Endothelial cell of umbilical vein (primary cell): ENCODE data around the gene RHCG.

ENCODE experiments used
- EZH2 ChIP-seq: IDR thresholded peaks from 2 replicates; pipeline ENCODE4 v1.6.1; 2012; ENCODE audit warnings: borderline replicate concordance, low read depth, mild to moderate bottlenecking, moderate library complexity, low read length, inconsistent platforms; ENCODE audit not compliant: severe bottlenecking
- JUN ChIP-seq: IDR thresholded peaks from 2 replicates; pipeline ENCODE4 v1.6.1; 2011; ENCODE audit warnings: borderline replicate concordance, low read depth; ENCODE audit not compliant: insufficient read length, insufficient read depth
- POLR2A ChIP-seq: IDR thresholded peaks from 2 replicates; pipeline ENCODE4 v1.6.1; 2012; ENCODE audit warnings: low read depth, mild to moderate bottlenecking, control low read depth, low read length
- POLR2AphosphoS5 ChIP-seq: IDR thresholded peaks from 2 replicates; pipeline ENCODE4 v1.6.1; 2012; ENCODE audit warnings: low read depth, mild to moderate bottlenecking, control low read depth, low read length, moderate library complexity; ENCODE audit not compliant: insufficient read depth
- TF ChIP-seq, protein P1 (sequence below), 2 donors: IDR thresholded peaks; 1 replicate in 1 of 2; 2 replicates in 1 of 2; pipeline ENCODE4 v1.5.1; 2011; ENCODE audit warnings: low read length in 2 of 2, mild to moderate bottlenecking in 2 of 2, moderate library complexity in 2 of 2, control low read depth in 1 of 2, inconsistent platforms in 1 of 2, low read depth in 1 of 2; ENCODE audit not compliant: insufficient read depth in 1 of 2; ENCODE audit errors: extremely low read depth in 1 of 2

DNA sequence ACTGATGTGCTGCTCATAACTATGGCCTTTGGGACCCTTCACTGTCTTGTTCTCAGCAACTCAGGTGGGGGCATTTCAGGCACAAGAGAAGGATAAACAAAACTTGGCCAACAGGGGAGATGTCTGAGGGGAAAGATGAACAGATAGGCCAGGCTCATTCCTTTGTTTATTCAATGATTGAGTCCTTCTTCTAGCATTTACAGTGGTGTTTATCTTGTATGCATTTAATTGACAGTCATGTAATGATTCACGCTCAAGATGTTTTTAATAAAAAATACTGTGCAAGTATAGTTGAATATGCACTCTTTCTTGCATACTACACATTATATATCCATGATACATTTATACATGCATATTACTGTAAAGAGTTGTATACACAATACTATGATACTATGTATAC, 44.5 kb downstream of the RHCG start:
- TF ChIP-seq, protein P1, sequence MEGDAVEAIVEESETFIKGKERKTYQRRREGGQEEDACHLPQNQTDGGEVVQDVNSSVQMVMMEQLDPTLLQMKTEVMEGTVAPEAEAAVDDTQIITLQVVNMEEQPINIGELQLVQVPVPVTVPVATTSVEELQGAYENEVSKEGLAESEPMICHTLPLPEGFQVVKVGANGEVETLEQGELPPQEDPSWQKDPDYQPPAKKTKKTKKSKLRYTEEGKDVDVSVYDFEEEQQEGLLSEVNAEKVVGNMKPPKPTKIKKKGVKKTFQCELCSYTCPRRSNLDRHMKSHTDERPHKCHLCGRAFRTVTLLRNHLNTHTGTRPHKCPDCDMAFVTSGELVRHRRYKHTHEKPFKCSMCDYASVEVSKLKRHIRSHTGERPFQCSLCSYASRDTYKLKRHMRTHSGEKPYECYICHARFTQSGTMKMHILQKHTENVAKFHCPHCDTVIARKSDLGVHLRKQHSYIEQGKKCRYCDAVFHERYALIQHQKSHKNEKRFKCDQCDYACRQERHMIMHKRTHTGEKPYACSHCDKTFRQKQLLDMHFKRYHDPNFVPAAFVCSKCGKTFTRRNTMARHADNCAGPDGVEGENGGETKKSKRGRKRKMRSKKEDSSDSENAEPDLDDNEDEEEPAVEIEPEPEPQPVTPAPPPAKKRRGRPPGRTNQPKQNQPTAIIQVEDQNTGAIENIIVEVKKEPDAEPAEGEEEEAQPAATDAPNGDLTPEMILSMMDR (IDR thresholded peaks at IDR 0.05; ENCODE audit: extremely low read depth in 1 of 2, insufficient read depth in 1 of 2, low read depth in 1 of 2, low read length in 2 of 2): no peak
- TF ChIP-seq POLR2AphosphoS5: no peak
- TF ChIP-seq POLR2A: no peak
- no peak for TF ChIP-seq JUN
- no peak for TF ChIP-seq EZH2
